GM12864 (cell line): Measurements from ENCODE around the gene LIX1L.
"Not testable (repeated sequence)": the region's sequence is repeated elsewhere in the genome, so short reads cannot be mapped to it uniquely, and the experiment has no call there.

Source experiments
- DNase-seq: peaks from one replicate; pipeline ENCODE4 v3.0.0-alpha.2; 2011; ENCODE audit warnings: low read depth
- H3K4me3 ChIP-seq: 2 replicates; pipeline ENCODE4 v1.5.1; 2011; ENCODE audit warnings: mild to moderate bottlenecking, low read depth, low read length, control low read depth
- TF ChIP-seq, protein P1 (sequence below): IDR thresholded peaks from 2 replicates; pipeline ENCODE4 v1.5.1; 2011; ENCODE audit warnings: low read depth, mild to moderate bottlenecking, moderate library complexity, low read length, control low read depth, inconsistent platforms; ENCODE audit errors: missing control alignments

Gene LIX1L

GRCh38 chr1:145936247-145936646 lies 21.6 kb downstream of the LIX1L start:
- no peak for DNase-seq
- H3K4me3 ChIP-seq, result no peak overlapping the region
- TF ChIP-seq, protein P1, sequence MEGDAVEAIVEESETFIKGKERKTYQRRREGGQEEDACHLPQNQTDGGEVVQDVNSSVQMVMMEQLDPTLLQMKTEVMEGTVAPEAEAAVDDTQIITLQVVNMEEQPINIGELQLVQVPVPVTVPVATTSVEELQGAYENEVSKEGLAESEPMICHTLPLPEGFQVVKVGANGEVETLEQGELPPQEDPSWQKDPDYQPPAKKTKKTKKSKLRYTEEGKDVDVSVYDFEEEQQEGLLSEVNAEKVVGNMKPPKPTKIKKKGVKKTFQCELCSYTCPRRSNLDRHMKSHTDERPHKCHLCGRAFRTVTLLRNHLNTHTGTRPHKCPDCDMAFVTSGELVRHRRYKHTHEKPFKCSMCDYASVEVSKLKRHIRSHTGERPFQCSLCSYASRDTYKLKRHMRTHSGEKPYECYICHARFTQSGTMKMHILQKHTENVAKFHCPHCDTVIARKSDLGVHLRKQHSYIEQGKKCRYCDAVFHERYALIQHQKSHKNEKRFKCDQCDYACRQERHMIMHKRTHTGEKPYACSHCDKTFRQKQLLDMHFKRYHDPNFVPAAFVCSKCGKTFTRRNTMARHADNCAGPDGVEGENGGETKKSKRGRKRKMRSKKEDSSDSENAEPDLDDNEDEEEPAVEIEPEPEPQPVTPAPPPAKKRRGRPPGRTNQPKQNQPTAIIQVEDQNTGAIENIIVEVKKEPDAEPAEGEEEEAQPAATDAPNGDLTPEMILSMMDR, result no peak

- H3K4me3 ChIP-seq, result no peak overlapping the region
- TF ChIP-seq, protein P1, result no peak
- no peak for DNase-seq
These were observed 22.1 kb downstream of the LIX1L start for GRCh38 chr1:145935708-145936107.

DNA sequence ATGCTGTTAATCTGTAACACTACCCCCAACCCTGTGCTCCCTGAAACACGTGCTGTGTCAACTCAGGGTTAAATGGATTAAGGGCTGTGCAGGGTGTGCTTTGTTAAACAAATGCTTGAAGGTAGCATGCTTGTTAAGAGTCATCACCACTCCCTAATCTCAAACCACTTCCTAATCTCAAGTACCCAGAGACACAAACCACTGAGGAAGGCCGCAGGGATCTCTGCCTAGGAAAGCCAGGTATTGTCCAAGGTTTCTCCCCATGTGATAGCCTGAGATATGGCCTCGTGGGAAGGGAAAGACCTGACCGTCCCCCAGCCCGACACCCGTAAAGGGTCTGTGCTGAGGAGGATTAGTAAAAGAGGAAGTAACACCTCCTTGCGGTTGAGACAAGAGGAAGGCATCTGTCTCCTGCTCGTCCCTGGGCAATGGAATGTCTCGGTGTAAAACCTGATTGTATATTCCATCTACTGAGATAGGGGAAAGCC lies 25.3 kb downstream of the LIX1L start:
- not testable (repeated sequence) for DNase-seq, H3K4me3 ChIP-seq

- H3K4me3 ChIP-seq, result peak overlapping the region; percentile 71
- TF ChIP-seq, protein P1, result no peak
- no peak for DNase-seq
These were observed 29.7 kb downstream of the LIX1L start for GRCh38 chr1:145927916-145928643.

DNA sequence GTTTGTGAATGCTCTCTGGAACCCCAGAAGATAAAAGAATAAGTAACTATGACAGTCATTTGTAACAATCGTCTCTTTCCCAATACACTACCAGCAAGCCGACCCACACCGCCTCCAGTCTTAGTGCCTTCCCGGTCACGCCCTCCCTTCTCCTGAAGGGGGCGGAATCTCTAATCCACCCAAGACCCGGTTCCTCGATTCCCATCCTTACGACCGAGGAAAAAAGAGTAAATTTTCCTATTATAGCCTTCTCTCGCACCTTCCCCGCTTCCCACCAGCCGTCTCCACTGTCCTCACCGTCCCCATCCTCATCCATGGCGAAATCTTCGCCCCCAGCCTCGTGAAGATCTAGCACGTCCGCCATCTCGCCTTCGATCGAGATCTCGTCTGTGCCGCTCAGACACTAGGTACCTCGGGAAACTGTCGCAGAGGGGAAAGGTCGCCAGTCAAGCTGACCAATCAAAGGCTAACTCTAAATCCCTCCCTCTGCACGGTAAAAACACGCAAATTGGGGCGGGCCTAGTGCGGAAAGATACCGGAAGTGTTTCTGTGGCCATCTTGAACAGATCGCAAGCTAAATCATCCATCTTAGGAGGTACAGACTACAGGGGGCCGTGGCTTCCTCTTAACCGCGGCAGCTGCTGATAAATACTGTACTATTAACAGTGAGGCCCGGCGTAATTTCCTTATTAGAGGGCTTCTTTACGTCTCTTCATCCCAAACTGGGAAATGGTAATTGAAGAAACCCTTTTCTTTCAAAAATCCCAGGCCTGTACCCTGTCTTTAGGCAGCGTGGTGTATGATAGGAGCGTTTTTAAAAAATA lies 30.5 kb downstream of the LIX1L start, which contains the start of gene RBM8A:
Gene RBM8A, minus strand, starts transcription at position 422 of the 824 bp plus-strand sequence. Its CDS starts 58 bp downstream, at position 364.
- peak; percentile 99 for DNase-seq
- peak within 1 kb of the TSS; percentile 71 for H3K4me3 ChIP-seq
- TF ChIP-seq, protein P1, result peak; percentile 68

- no peak for DNase-seq
- peak overlapping the region; percentile 71 for H3K4me3 ChIP-seq
- TF ChIP-seq, protein P1, result no peak
These were observed 31.1 kb downstream of the LIX1L start for GRCh38 chr1:145926686-145927062.

DNA sequence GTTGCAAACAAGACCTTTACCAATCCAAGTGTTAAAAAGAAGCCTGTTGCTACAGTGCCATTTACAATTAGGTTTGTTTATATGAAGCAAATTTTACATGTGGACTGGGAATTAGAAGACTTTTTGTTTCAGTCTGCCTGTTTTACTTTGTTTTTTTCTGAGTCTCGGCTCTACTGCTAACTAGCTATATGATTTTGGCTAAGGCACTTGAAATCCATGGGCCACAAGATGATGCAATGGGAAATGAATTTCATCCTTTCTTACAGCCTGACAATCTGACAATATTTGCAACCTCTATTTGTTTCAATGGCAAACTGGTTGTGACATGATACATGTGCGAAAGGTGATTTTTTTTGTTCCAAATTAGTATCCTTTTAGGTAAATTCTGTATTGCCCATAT lies 35.6 kb downstream of the LIX1L start:
- no peak overlapping the region for H3K4me3 ChIP-seq
- TF ChIP-seq, protein P1, result no peak
- no peak for DNase-seq

DNA sequence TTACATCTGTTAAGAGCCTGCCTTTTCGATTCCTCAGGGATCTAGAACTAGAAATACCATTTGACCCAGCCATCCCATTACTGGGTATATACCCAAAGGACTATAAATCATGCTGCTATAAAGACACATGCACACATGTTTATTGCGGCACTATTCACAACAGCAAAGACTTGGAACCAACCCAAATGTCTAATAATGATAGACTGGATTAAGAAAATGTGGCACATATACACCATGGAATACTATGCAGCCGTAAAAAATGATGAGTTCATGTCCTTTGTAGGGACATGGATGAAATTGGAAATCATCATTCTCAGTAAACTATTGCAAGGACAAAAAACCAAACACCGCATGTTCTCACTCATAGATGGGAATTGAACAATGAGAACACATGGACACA lies 37.5 kb downstream of the LIX1L start:
- not testable (repeated sequence) for DNase-seq, H3K4me3 ChIP-seq
